Adrenal gland (tissue), 12 donors: ENCODE measurements around the gene NUDT6. TPM values are rescaled to one million over a fixed set of nuclear protein-coding genes. Genes with fewer than 3 reads are reported as not detected.

ENCODE experiments used
- DNase-seq, 7 donors: peaks; one replicate each; pipeline ENCODE4 v3.0.0-alpha.2; 2019 to 2020
- H3K27ac ChIP-seq, 5 donors: fragments of 200-600 bp; sonication (generic) in 4 of 5; 1 replicate in 3 of 5; 2 replicates in 2 of 5; pipeline versions ENCODE4 v1.5.1 to v1.8.0; 2016 to 2020; ENCODE audit warnings: mild to moderate bottlenecking in 1 of 5
- H3K27me3 ChIP-seq: fragments of 200-600 bp; 2 replicates; pipeline ENCODE4 v1.8.0; 2021
- H3K36me3 ChIP-seq, 2 donors: fragments of 200-600 bp; replicated peaks in 1 of 2; 1 replicate in 1 of 2; 2 replicates in 1 of 2; pipeline versions ENCODE4 v1.5.1 to v1.8.0; 2018 to 2022
- H3K4me1 ChIP-seq, 2 donors: fragments of 200-600 bp; replicated peaks in 1 of 2; 1 replicate in 1 of 2; 2 replicates in 1 of 2; pipeline versions ENCODE4 v1.5.1 to v1.8.0; 2018 to 2021
- H3K4me3 ChIP-seq, 4 donors: fragments of 200-600 bp; sonication (generic) in 3 of 4; one replicate each; pipeline ENCODE4 v1.5.1; 2016 to 2018
- H3K9me3 ChIP-seq, 3 donors: fragments of 200-600 bp; sonication (generic) in 1 of 3; replicated peaks in 1 of 3; 1 replicate in 2 of 3; 2 replicates in 1 of 3; pipeline versions ENCODE4 v1.5.1 to v1.8.0; 2016 to 2021
- POLR2A ChIP-seq, 2 donors: fragments of 450-650 bp; IDR thresholded peaks; one replicate each; pipeline ENCODE4 v1.6.1; 2017; ENCODE audit warnings: antibody characterized with exemption in 2 of 2, mild to moderate bottlenecking in 2 of 2, moderate library complexity in 1 of 2
- WGBS, 4 donors: extraction: QIAGEN DNeasy Blood & Tissue Kit in 2 of 4; methylation state at CpG; one replicate each; pipeline versions ENCODE4 v1.1.5 to v1.1.7; 2013 to 2017; 5-methylcytosine and 5-hydroxymethylcytosine counted together
- intact Hi-C, 2 donors: fragments of 100-400 bp; cut with DNase I; formaldehyde crosslinking; loops; one replicate each; pipeline versions ENCODE4 v1.14.1 to v1.15.0; 2022 to 2023
- polyA plus RNA-seq, 3 donors: library from polyadenylated mRNA; stranded (reverse); fragments of 200-250 nt in 2 of 3; fragments of 350-450 nt in 1 of 3; fragmentation: Illumina TruSeq in 1 of 3; extraction: RNeasy Lipid Tissue Mini Kit (QIAGEN cat#74804) in 1 of 3; gene quantifications; one replicate each; pipeline ENCODE4 v1.2.3, GENCODE V29; 2013 to 2014
- total RNA-seq, 9 donors: library from RNA; depleted of rRNA in 4 of 9; stranded (reverse); fragments of >200 nt in 4 of 9; fragments of 120-200 nt in 1 of 9; fragmentation: NEBNext Ultra II Directional in 1 of 9; extraction: Animal tissue kit (Norgen Biotek cat#: 25700) in 1 of 9; gene quantifications; one replicate each; pipeline versions ENCODE4 v1.1.0 to v1.2.4, GENCODE V29; 2013 to 2023
- TF ChIP-seq, protein P1 (sequence below), 6 experiments: fragments of 450-650 bp in 4 of 6; fragments of 200-600 bp in 2 of 6; sonication (generic) in 1 of 6; IDR thresholded peaks; 1 replicate in 5 of 6; 2 replicates in 1 of 6; pipeline versions ENCODE4 v1.5.1 to v1.8.0; 2016 to 2021; ENCODE audit warnings: antibody characterized with exemption in 6 of 6, mild to moderate bottlenecking in 2 of 6, moderate library complexity in 1 of 6
- donor health status: healthy with polysubstance abuse.
- donor health status: Bipolar disorder and iron deficiency.
- donor health status: DM: yes; HTN: yes; CAD: no.
- donor health status: DM: no; HTN: no; CAD: no.
- donor health status: DM: no; HTN: no; CAD: no.
- donor health status: DM: yes; HTN: yes; CAD: no.

NUDT6 gene
- total and polyA plus RNA-seq, 12 donors: 6.4 to 31.1 (median 15.8) TPM

DNA sequence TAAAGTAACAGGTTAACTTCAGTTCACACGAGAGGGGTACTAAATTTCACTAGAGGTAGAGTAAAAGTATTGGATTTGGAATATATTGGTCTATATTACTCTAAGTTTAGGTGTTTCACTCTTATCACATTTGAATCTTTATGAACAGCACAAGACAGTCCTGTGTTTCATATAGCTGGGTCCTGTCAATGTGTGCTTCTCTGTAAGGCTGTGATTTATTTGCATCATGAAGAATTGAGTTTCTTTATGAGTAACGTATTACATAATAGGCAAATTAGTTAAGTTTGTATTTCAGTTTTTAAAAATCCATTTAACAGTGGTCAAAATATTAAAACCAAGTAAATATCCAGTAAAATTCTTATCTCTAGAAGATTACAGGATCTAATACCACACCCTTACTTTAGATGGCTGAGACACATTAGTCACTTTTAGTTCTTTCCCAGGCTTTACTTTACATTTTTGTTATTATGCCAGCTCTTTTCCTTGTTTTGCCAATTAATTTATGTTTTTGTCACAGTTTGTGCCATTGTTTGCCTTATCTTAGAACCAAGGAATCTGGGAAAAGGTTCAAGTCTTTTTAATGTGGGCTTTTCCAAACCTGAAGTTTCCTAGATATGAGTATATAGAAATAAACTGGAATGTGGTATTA, 32.1 kb downstream of the NUDT6 start:
- H3K27ac ChIP-seq: no peak overlapping the region
- 70 to 82% (median 76%) methylated on average over 2 of the region's 2 CpGs for WGBS, 4 donors

DNA sequence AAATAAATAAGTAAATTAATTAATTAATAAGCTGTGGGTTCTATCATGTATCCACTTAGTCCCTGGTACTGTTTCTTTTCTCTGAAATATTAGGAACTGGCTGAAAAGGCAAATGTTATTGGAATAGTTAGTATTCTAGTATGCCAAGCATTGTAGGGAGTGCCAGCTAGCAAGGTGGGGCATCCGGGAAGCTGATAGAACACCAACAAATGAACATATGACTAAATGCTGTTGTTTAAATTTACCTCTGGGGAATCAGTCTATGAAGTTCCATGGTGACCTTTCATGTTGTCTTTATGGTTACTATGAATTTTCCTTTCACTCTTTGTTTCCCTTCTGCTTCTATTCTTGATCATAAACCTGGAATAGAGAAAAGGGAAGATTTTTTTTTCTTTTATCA, 32.7 kb downstream of the NUDT6 start:
- H3K27ac ChIP-seq: no peak overlapping the region
- WGBS, 4 donors: 59 to 84% (median 76%) methylated on average over 1 of the region's 1 CpG
- no peaks in the 10 kb centered on the region for H3K4me1 ChIP-seq
- DNase-seq: no peak
- no peak for TF ChIP-seq POLR2A (IDR thresholded peaks at IDR 0.05)
- TF ChIP-seq, protein P1, sequence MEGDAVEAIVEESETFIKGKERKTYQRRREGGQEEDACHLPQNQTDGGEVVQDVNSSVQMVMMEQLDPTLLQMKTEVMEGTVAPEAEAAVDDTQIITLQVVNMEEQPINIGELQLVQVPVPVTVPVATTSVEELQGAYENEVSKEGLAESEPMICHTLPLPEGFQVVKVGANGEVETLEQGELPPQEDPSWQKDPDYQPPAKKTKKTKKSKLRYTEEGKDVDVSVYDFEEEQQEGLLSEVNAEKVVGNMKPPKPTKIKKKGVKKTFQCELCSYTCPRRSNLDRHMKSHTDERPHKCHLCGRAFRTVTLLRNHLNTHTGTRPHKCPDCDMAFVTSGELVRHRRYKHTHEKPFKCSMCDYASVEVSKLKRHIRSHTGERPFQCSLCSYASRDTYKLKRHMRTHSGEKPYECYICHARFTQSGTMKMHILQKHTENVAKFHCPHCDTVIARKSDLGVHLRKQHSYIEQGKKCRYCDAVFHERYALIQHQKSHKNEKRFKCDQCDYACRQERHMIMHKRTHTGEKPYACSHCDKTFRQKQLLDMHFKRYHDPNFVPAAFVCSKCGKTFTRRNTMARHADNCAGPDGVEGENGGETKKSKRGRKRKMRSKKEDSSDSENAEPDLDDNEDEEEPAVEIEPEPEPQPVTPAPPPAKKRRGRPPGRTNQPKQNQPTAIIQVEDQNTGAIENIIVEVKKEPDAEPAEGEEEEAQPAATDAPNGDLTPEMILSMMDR (IDR thresholded peaks at IDR 0.05): no peak
- no peaks in the 10 kb centered on the region for H3K27me3 ChIP-seq
- no peaks in the 10 kb centered on the region for H3K9me3 ChIP-seq
- no peak overlapping the region for H3K4me3 ChIP-seq
- intact Hi-C loops: no loop called here
- peaks cover 0 to 13% of the 10 kb centered on the region in 2 donors for H3K36me3 ChIP-seq

More for the DNA sequence above, 32.1 kb downstream of the NUDT6 start:
- Histone ChIP-seq H3K4me1 (no peaks in the 10 kb centered on the region), H3K4me3 (no peak overlapping the region), H3K27me3 (no peaks in the 10 kb centered on the region), H3K9me3 (no peaks in the 10 kb centered on the region), H3K36me3 (peaks cover 0 to 13% of the 10 kb centered on the region in 2 donors)
- TF ChIP-seq, protein P1 (IDR thresholded peaks at IDR 0.05): no peak
- intact Hi-C loops: no loop called here
- DNase-seq: no peak

DNA sequence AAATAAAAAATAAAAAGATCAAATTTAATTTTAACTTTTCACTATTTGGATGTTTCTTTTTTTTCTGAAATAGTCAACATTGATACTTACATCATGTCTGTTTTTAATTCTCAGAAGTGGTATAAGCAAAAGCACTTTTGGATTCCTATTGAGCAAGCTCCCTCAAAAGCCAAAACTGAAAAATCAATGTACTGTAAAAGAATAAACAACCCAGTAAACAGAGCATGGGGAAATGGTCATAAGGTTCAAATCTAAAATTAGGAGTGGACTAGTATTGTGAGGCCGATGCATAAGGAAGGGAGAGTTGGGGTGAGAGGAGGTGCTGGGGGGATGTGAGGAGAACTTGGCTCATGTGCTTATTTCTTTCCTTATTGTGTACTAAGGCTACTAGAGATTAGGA, 37.9 kb downstream of the NUDT6 start:
- Histone ChIP-seq H3K4me1 (no peaks in the 10 kb centered on the region), H3K27ac (no peak overlapping the region), H3K36me3 (no peaks in the 10 kb centered on the region), H3K9me3 (no peaks in the 10 kb centered on the region), H3K4me3 (no peak overlapping the region), H3K27me3 (no peaks in the 10 kb centered on the region)
- intact Hi-C loops: no loop called here
- TF ChIP-seq, protein P1 (IDR thresholded peaks at IDR 0.05): no peak
- no peak for TF ChIP-seq POLR2A (IDR thresholded peaks at IDR 0.05)
- 64 to 80% (median 79%) methylated on average over 1 of the region's 1 CpG for WGBS, 4 donors
- no peak for DNase-seq

DNA sequence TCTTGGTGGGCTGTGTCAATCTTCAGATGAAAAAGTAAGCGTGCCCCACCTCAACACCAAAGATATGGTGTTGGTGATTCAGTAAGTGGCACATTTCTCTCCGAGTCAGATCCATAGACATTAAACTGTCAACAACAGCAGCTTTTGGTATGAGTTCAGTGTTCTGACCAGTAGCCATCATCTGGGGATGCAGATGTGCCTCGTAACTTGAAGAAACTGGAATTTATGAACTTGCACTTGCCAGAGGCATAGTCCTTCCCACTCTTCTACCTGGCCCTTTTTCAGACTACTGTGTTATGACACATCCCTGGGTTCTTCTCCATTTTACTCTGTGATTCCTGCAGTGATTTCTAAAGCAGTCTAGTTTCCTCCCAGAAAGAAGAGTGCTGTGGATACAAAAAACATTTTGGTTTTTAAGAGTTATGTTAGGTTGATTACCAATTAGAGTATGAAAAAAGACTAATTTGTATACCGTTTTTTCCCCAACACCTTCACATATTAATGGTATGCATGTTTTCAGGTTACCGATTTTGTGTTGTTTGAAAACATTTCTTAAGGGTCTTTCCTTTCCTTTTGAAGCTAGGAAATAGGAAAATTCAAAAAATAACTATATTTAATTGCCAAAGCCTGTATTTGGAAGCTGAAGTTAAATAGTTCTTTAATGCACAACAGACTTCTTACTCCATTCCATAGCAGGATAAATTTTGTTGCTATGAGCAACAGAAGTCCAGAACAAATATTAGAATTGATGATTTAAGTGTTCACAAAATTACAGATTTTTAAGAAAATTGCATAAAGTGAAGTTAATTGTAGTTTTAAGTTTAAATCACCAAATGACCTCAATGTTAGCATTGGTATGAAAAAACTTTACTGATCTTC, 39.3 kb downstream of the NUDT6 start:
- Histone ChIP-seq H3K9me3 (no peaks in the 10 kb centered on the region), H3K27me3 (no peaks in the 10 kb centered on the region), H3K4me1 (no peaks in the 10 kb centered on the region), H3K27ac (no peak overlapping the region), H3K4me3 (no peak overlapping the region), H3K36me3 (no peaks in the 10 kb centered on the region)
- WGBS, 4 donors: 86 to 91% (median 88%) methylated on average over 5 of the region's 5 CpGs
- no peak for DNase-seq
- TF ChIP-seq, protein P1 (IDR thresholded peaks at IDR 0.05): no peak
- TF ChIP-seq POLR2A (IDR thresholded peaks at IDR 0.05): no peak
- intact Hi-C loops: no loop called here
